B cell (primary cell): ENCODE results near the gene AP2B1. TPM values are rescaled to one million over a fixed set of nuclear protein-coding genes. Genes with fewer than 3 reads are reported as not detected.

Source experiments
- ATAC-seq: fragments of 200-7000 bp; cut with Tn5 transposase; one replicate; pipeline ENCODE4 v1.10.0; 2021; ENCODE audit warnings: low read depth, mild to moderate bottlenecking, moderate number of reproducible peaks, moderate library complexity
- CTCF ChIA-PET: fragments of 350-600 bp; sonication (Branson Sonifier 250); formaldehyde crosslinking; loops from one replicate; lab custom pipeline; 2021; ENCODE audit warnings: antibody characterized with exemption, inconsistent platforms; lab: Charles Lee
- POLR2A ChIA-PET: fragments of 350-600 bp; sonication (Branson Sonifier 250); formaldehyde crosslinking; loops from one replicate; lab custom pipeline; 2021; ENCODE audit warnings: antibody characterized with exemption; lab: Charles Lee
- DNase-seq: peaks from one replicate; pipeline ENCODE4 v3.0.0; 2013
- H2AFZ ChIP-seq: 2 replicates; pipeline ENCODE4 v1.6.1; 2012; ENCODE audit warnings: mild to moderate bottlenecking, low read depth, low read length; ENCODE audit not compliant: insufficient read depth, poor library complexity, severe bottlenecking
- H3K27ac ChIP-seq, 2 donors: 1 replicate in 1 of 2; 2 replicates in 1 of 2; pipeline ENCODE4 v1.5.1; 2012 to 2013; ENCODE audit warnings: low read length in 2 of 2, mild to moderate bottlenecking in 2 of 2, moderate library complexity in 1 of 2
- H3K27me3 ChIP-seq, 4 experiments: fragments of 200-600 bp in 1 of 4; sonication (generic) in 1 of 4; replicated peaks in 1 of 4; 1 replicate in 2 of 4; 2 replicates in 2 of 4; pipeline versions ENCODE4 v1.6.1 to v1.7.0; 2013 to 2016; ENCODE audit warnings: low read length in 3 of 4, mild to moderate bottlenecking in 2 of 4, mixed read lengths in 1 of 4, moderate library complexity in 1 of 4; ENCODE audit not compliant: insufficient read depth in 4 of 4, control insufficient read depth in 3 of 4; ENCODE audit errors: control extremely low read depth in 1 of 4
- H3K36me3 ChIP-seq, 2 experiments: replicated peaks in 1 of 2; 1 replicate in 1 of 2; 2 replicates in 1 of 2; pipeline versions ENCODE4 v1.6.1 to v1.7.1; 2013; ENCODE audit warnings: low read length in 1 of 2; ENCODE audit not compliant: insufficient read depth in 2 of 2, control insufficient read depth in 1 of 2; ENCODE audit errors: control extremely low read depth in 1 of 2, extremely low read depth in 1 of 2
- H3K4me1 ChIP-seq, 2 donors: fragments of 200-600 bp in 1 of 2; sonication (generic) in 1 of 2; 1 replicate in 1 of 2; 2 replicates in 1 of 2; pipeline versions ENCODE4 v1.5.1 to v1.6.1; 2013 to 2017; ENCODE audit warnings: low read length in 2 of 2; ENCODE audit not compliant: control insufficient read depth in 2 of 2, insufficient read depth in 2 of 2
- H3K4me2 ChIP-seq: replicated peaks from 2 replicates; pipeline ENCODE3; 2012; ENCODE audit warnings: mild to moderate bottlenecking, low read depth, low read length; ENCODE audit not compliant: poor library complexity, severe bottlenecking
- H3K4me3 ChIP-seq, 5 experiments: fragments of 200-600 bp in 1 of 5; sonication (generic) in 1 of 5; 1 replicate in 3 of 5; 2 replicates in 2 of 5; pipeline versions ENCODE4 v1.5.1 to v1.7.0; 2011 to 2016; ENCODE audit warnings: low read length in 4 of 5, mild to moderate bottlenecking in 4 of 5, low read depth in 2 of 5, control low read depth in 1 of 5, moderate library complexity in 1 of 5; ENCODE audit not compliant: insufficient read depth in 1 of 5; ENCODE audit errors: control extremely low read depth in 1 of 5, extremely low read depth in 1 of 5
- H3K79me2 ChIP-seq: fragments of 200-600 bp; sonication (generic); one replicate; pipeline ENCODE4 v1.6.0; 2016; ENCODE audit warnings: low read length; ENCODE audit not compliant: control insufficient read depth, insufficient read depth
- H3K9ac ChIP-seq: fragments of 200-600 bp; sonication (generic); 2 replicates; pipeline ENCODE4 v1.6.1; 2017; ENCODE audit warnings: mild to moderate bottlenecking, low read length, moderate library complexity
- H3K9me3 ChIP-seq, 3 donors: one replicate each; pipeline versions ENCODE4 v1.6.1 to v1.7.1; 2013; ENCODE audit warnings: low read length in 2 of 3; ENCODE audit not compliant: control insufficient read depth in 2 of 3, insufficient read depth in 1 of 3; ENCODE audit errors: control extremely low read depth in 1 of 3
- H4K20me1 ChIP-seq: 2 replicates; pipeline ENCODE4 v1.6.0; 2012; ENCODE audit warnings: mild to moderate bottlenecking, low read length; ENCODE audit not compliant: insufficient read depth, control insufficient read depth, poor library complexity, severe bottlenecking
- H3K27ac Mint-ChIP-seq: one replicate; pipeline ENCODE4 v1.8.0; 2021; ENCODE audit warnings: mixed read lengths
- H3K27me3 Mint-ChIP-seq: one replicate; pipeline ENCODE4 v1.8.0; 2021; ENCODE audit warnings: mixed read lengths
- H3K4me1 Mint-ChIP-seq: one replicate; pipeline ENCODE4 v1.8.0; 2021; ENCODE audit warnings: mixed read lengths
- H3K4me3 Mint-ChIP-seq: one replicate; pipeline ENCODE4 v1.8.0; 2021; ENCODE audit warnings: mixed read lengths
- H3K9me3 Mint-ChIP-seq: one replicate; pipeline ENCODE4 v1.8.0; 2022; ENCODE audit warnings: mixed read lengths; ENCODE audit not compliant: insufficient read depth
- EZH2 ChIP-seq: IDR thresholded peaks from 2 replicates; pipeline ENCODE4 v1.6.1; 2012; ENCODE audit warnings: borderline replicate concordance, low read depth, mild to moderate bottlenecking, moderate library complexity, low read length; ENCODE audit not compliant: insufficient read depth, poor library complexity, severe bottlenecking
- WGBS: methylation state at CpG from one replicate; pipeline ENCODE4 v1.1.5; 2013; ENCODE audit warnings: missing lambda C conversion rate; ENCODE audit not compliant: insufficient coverage; 5-methylcytosine and 5-hydroxymethylcytosine counted together
- intact Hi-C: fragments of 100-400 bp; cut with micrococcal nuclease; formaldehyde crosslinking; loops from one replicate; pipeline ENCODE4 v1.10.0; 2022
- polyA plus RNA-seq: library from polyadenylated mRNA; depleted of rRNA; stranded (reverse); fragments of >200 nt; gene quantifications from 2 replicates; pipeline ENCODE4 v1.2.3, GENCODE V29; 2012
- total RNA-seq, 2 donors: library from RNA; stranded (reverse); fragments of 120-200 nt in 1 of 2; gene quantifications; 1 replicate in 1 of 2; 2 replicates in 1 of 2; pipeline versions ENCODE4 v1.2.3 to v1.2.4, GENCODE V29; 2013 to 2022
- TF ChIP-seq, protein P1 (sequence below): fragments of 200-600 bp; IDR thresholded peaks from one replicate; pipeline ENCODE4 v1.8.0; 2022; ENCODE audit warnings: antibody characterized with exemption, mild to moderate bottlenecking

Gene AP2B1
- total and polyA plus RNA-seq, 2 donors (not counting 1 experiment from before 2014, with no cell fraction given), result 33.1 to 123 TPM

DNA sequence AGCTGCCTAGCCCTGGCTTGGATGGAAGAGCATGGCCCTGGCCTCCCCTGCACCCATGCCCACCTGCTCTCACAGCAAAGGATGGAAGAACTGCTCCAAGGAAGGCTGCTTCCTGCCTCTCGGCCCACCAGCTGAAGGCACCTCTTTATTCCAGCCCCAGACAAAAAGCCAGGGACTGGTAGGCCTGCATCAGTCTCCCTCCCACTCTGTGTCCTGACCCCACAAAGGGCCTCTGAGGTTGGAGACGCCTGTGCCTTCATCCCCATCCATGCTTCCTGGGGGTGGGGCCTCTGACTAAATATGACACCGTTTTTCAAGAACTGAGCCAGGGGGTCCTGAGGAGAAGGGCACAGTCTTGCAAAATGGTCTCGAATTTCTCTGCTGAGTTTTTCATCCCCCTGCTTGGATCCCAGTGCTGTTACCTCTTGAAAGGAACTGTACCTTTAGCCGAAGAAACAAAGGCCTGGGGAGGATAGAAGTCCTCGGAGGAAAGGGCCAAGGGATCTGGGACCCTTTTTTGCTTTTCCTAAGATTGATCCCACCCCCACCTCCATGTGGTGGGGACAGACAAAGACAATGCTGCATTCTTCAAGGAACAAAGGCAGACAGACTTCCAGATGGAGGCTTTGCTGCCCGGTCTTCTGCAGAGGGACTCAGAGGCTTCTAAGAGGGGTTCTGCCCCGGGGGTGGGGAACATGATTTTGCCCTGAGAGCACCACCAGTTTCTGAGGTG is 178.8 kb downstream of the AP2B1 start:
- intact Hi-C loops, result loop anchor here (2.0 to 10.0 kb wide), 2 partner anchors 719 to 785 kb away; partner anchors contain the start of genes LIG3 and ZNHIT3
- peaks cover 0 to 3% (median 0%) of the 10 kb centered on the region in 3 donors for H3K9me3 ChIP-seq
- H3K4me2 ChIP-seq, result no peak overlapping the region
- no peaks in the 10 kb centered on the region for H3K27me3 ChIP-seq
- no peaks in the 10 kb centered on the region for H4K20me1 ChIP-seq
- no peaks in the 10 kb centered on the region for H3K36me3 ChIP-seq
- peaks cover 7 to 13% of the 10 kb centered on the region in 2 donors for H3K4me1 ChIP-seq
- Mint-ChIP-seq H3K9me3 (no peaks in the 10 kb centered on the region), H3K27ac (no peak overlapping the region), H3K4me3 (no peak overlapping the region), H3K4me1 (peaks cover 8% of the 10 kb centered on the region), H3K27me3 (peaks cover 3% of the 10 kb centered on the region)
- H3K4me3 ChIP-seq, result no peak overlapping the region
- H3K9ac ChIP-seq, result no peak overlapping the region
- DNase-seq, result no peak
- no peak for TF ChIP-seq EZH2
- TF ChIP-seq, protein P1, sequence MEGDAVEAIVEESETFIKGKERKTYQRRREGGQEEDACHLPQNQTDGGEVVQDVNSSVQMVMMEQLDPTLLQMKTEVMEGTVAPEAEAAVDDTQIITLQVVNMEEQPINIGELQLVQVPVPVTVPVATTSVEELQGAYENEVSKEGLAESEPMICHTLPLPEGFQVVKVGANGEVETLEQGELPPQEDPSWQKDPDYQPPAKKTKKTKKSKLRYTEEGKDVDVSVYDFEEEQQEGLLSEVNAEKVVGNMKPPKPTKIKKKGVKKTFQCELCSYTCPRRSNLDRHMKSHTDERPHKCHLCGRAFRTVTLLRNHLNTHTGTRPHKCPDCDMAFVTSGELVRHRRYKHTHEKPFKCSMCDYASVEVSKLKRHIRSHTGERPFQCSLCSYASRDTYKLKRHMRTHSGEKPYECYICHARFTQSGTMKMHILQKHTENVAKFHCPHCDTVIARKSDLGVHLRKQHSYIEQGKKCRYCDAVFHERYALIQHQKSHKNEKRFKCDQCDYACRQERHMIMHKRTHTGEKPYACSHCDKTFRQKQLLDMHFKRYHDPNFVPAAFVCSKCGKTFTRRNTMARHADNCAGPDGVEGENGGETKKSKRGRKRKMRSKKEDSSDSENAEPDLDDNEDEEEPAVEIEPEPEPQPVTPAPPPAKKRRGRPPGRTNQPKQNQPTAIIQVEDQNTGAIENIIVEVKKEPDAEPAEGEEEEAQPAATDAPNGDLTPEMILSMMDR, result no peak
- H2AFZ ChIP-seq, result no peak overlapping the region
- H3K79me2 ChIP-seq, result no peaks in the 10 kb centered on the region
- ChIA-PET POLR2A (no interaction called here), CTCF (interaction anchor here (2.0 to 10.2 kb wide), 4 partner anchors 29 to 42 kb away, joined by 23 to 349 read pairs (median 48); partner anchors contain the start of genes MMP28 and TAF15)
- H3K27ac ChIP-seq, result no peak overlapping the region
- no peak for ATAC-seq
- WGBS, result 92% methylated on average over 5 of the region's 8 CpGs

DNA sequence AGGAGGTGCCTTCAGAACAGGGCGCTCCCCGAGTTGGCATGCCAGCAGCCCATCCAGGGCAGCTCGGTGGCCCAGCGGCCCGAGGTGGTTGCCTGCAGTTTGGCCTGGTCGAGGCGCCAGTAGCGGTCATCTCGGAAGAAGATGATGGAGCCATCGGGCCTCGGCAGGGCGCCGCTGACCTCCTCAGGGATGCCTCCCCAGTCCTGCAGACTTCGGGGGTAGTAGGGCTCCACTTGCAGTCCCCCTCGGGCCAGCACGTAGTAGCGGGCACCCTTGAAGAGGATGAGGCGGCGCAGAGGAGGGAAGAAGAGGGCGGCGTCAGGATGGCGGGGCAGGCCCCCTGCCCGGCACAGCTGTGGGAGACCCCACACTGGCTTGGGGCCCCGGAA is 179.4 kb downstream of the AP2B1 start:
- H3K9me3 Mint-ChIP-seq, result no peaks in the 10 kb centered on the region
- H3K79me2 ChIP-seq, result no peaks in the 10 kb centered on the region
- TF ChIP-seq, protein P1, result no peak
- no peak for TF ChIP-seq EZH2
- H3K4me2 ChIP-seq, result no peak overlapping the region
- ChIA-PET CTCF (interaction anchor here (0.8 to 10.2 kb wide), 6 partner anchors 9 to 50 kb away, joined by 3 to 349 read pairs (median 7); partner anchors contain the start of genes MMP28 and TAF15), POLR2A (interaction anchor here (1.2 kb wide), 1 partner anchor 42 kb away, joined by 6 read pairs; the partner anchor contains the start of gene TAF15)
- 95% methylated on average over 19 of the region's 24 CpGs for WGBS
- no peaks in the 10 kb centered on the region for H3K36me3 ChIP-seq
- H3K9me3 ChIP-seq, result peaks cover 0 to 3% (median 0%) of the 10 kb centered on the region in 3 donors
- H3K27me3 Mint-ChIP-seq, result peaks cover 3% of the 10 kb centered on the region
- peaks cover 7 to 13% of the 10 kb centered on the region in 2 donors for H3K4me1 ChIP-seq
- H3K27ac ChIP-seq, result no peak overlapping the region
- H4K20me1 ChIP-seq, result no peaks in the 10 kb centered on the region
- ATAC-seq, result no peak
- H3K4me3 ChIP-seq, result no peak overlapping the region
- no peak overlapping the region for H3K27ac Mint-ChIP-seq
- peaks cover 8% of the 10 kb centered on the region for H3K4me1 Mint-ChIP-seq
- no peak overlapping the region for H3K4me3 Mint-ChIP-seq
- no peak for DNase-seq
- no peak overlapping the region for H3K9ac ChIP-seq
- intact Hi-C loops, result loop anchor here (10.0 kb wide), 1 partner anchor 718 kb away; the partner anchor contains the start of gene ZNHIT3
- H2AFZ ChIP-seq, result no peak overlapping the region
- H3K27me3 ChIP-seq, result no peaks in the 10 kb centered on the region
